Right kidney (tissue), 9 donors: ENCODE results near the gene LHPP.
"Not testable (repeated sequence)": the region's sequence is repeated elsewhere in the genome, so short reads cannot be mapped to it uniquely, and the experiment has no call there.

Source experiments
- DNase-seq: peaks from one replicate; pipeline ENCODE4 v3.0.0-alpha.2; 2016
- long read RNA-seq, 8 donors: transcript quantifications; one replicate each; lab custom pipeline, GENCODE V29; 2026

The LHPP gene, protein sequence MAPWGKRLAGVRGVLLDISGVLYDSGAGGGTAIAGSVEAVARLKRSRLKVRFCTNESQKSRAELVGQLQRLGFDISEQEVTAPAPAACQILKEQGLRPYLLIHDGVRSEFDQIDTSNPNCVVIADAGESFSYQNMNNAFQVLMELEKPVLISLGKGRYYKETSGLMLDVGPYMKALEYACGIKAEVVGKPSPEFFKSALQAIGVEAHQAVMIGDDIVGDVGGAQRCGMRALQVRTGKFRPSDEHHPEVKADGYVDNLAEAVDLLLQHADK
- long read RNA-seq, donor 1, transcript LHPP-202 (7 exons, 1,622 nt): major isoform, 9 of 10 reads
- long read RNA-seq, donor 1, partial matches to known transcripts: 0 of 10 reads
- long read RNA-seq, donor 1, other reads (novel, unspliced or antisense): 0 of 10 reads
- long read RNA-seq, donor 2, transcript LHPP-202 (7 exons, 1,622 nt): major isoform, 9 of 11 reads
- long read RNA-seq, donor 2, partial matches to known transcripts: 0 of 11 reads
- long read RNA-seq, donor 2, other reads (novel, unspliced or antisense): 0 of 11 reads
- long read RNA-seq, donor 3, partial matches to known transcripts: 0 of 3 reads
- long read RNA-seq, donor 3, other reads (novel, unspliced or antisense): 0 of 3 reads
- long read RNA-seq, donor 4, transcript LHPP-202 (7 exons, 1,622 nt): major isoform, 5 of 5 reads
- long read RNA-seq, donor 4, partial matches to known transcripts: 0 of 5 reads
- long read RNA-seq, donor 4, other reads (novel, unspliced or antisense): 0 of 5 reads
- long read RNA-seq, donor 5, transcript LHPP-202 (7 exons, 1,622 nt): major isoform, 9 of 10 reads
- long read RNA-seq, donor 5, partial matches to known transcripts: 0 of 10 reads
- long read RNA-seq, donor 5, other reads (novel, unspliced or antisense): 0 of 10 reads
- long read RNA-seq, donor 6, transcript LHPP-202 (7 exons, 1,622 nt): major isoform, 16 of 18 reads
- long read RNA-seq, donor 6, partial matches to known transcripts: 0 of 18 reads
- long read RNA-seq, donor 6, other reads (novel, unspliced or antisense): 0 of 18 reads
- long read RNA-seq, donor 7, transcript LHPP-202 (7 exons, 1,622 nt): major isoform, 15 of 16 reads
- long read RNA-seq, donor 7, partial matches to known transcripts: 0 of 16 reads
- long read RNA-seq, donor 7, other reads (novel, unspliced or antisense): 0 of 16 reads
- long read RNA-seq, donor 8, transcript LHPP-202 (7 exons, 1,622 nt): major isoform, 6 of 7 reads
- long read RNA-seq, donor 8, partial matches to known transcripts: 0 of 7 reads
- long read RNA-seq, donor 8, other reads (novel, unspliced or antisense): 0 of 7 reads

DNA sequence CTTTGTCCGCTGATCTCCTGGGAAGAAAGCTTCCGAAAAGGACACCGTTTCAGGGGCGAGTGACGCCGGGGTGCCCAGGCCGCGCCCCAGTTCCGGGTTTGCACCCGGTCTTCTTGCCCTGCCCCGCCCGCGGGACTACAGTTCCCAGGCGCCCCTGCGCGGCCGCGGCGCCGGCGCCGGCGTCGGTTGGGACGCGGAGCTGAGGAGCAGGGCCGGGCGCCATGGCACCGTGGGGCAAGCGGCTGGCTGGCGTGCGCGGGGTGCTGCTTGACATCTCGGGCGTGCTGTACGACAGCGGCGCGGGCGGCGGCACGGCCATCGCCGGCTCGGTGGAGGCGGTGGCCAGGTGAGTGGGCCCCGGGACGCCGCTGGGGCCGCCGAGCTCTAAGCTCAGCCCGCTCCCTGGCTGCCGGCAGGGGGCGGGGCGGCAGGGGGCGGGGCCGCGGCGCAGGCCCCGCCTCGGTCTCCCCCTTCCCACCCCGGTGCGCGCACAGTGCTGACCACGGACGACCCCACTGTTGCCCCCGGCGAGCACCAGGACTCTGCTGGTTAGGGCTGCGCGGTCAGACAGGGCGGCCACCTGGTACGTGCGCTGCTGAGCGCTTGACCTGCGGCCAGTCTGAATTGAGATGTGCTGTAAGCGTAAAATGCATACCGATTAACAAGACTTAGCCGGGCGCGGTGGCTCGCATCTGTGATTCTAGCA, at the start of gene LHPP:
LHPP (plus strand) TSS at position 182 of the 706 bp plus-strand sequence; CDS start at position 222, 40 bp downstream.
- DNase-seq: peak; percentile 99

DNA sequence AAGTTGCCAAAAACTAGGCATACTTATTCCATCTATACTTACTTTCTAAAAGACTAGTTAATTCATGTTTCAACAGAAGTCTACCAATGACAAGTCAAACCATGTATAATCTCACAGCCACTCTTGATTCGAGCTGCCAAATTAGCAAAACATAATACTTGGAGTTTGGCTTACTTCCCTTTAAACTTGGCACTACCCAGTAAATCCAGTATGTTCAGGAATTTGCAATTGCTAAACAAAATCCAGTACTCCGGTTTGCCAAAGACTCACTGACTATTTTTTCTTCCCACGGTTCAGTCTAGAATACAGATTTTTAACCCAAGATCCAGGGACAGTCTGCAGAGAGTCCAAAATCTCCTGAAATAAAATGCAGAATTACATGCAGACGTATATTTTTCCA, 47.5 kb upstream of the LHPP start:
- no peak for DNase-seq

DNA sequence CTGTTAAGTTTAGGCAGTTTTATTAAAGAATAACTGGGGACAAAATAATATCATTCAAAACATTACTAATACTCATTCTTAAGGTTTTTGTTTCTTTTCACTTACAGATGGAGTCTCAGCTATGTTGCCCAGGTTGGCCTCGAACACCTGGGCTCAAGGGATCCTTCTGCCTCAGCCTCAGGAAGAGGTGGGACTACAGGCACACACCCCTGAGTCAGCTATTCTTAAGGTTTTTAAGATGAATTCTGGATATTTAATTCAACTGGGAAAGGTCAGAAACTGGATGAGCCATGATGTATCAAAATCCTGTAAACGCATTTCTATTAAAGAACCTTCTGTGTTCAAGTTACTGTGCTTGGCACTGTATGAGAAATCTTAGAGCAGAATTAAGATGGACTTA, 46.4 kb upstream of the LHPP start:
- no peak for DNase-seq

DNA sequence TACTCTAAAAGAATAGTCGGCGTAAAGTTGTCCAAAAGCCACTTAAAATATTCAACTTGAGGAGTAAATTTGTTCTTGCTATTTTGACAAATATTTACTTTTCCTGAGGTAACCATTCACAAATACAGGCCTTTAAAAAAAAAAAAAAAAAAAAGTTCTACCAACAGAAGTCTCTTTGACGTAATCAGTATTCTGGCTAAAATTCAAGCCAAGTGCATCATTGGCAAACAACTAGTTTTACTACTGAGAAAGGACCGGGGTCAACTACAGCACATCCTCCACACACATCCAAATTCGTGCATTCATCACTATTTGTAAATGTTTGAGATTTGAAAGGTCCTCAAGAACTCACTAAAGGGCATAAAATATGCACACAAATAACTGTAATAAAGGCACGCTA, 44.9 kb upstream of the LHPP start:
- DNase-seq: no peak

DNA sequence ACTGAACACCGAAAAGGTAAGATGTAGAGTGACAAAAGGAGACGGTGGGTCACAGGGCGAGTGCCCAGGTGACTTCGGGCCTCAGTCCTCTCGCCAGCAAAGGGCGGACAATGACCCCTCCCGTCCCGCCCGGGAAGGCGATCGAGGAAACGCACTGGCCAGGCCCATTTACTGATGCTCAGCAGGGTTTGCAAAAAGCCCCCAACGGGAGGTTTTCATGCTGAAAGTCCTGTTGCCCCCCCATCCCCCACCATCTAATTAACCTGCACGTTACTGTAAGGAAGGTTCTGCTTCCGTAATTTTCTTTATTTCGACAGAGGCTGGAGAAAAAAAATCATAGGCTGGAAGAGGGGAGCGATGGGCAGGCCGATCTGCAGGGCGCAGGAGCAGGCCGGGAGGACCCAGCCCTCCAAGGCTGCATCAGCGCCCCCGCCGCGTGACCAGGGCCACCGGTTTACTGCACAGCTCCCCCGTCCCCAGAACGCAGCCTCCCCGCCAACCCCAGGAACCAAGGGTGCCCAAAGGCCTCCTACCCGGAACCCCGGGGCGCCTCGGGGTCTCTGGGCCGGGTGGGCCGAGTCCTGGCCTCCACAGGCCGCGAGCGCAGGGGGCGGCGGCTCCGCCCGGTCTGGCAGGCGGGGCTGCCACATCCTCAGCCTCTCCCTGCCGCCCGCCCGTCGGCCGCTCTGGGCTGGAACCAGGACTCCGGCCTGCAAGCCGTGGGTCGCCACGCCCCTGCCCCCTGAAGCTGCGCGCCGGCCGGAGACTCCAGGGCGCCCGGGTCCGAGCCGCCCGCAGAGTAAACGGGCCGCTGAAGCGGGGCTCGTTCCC, 43.5 kb upstream of the LHPP start:
- peak; percentile 94 for DNase-seq

DNA sequence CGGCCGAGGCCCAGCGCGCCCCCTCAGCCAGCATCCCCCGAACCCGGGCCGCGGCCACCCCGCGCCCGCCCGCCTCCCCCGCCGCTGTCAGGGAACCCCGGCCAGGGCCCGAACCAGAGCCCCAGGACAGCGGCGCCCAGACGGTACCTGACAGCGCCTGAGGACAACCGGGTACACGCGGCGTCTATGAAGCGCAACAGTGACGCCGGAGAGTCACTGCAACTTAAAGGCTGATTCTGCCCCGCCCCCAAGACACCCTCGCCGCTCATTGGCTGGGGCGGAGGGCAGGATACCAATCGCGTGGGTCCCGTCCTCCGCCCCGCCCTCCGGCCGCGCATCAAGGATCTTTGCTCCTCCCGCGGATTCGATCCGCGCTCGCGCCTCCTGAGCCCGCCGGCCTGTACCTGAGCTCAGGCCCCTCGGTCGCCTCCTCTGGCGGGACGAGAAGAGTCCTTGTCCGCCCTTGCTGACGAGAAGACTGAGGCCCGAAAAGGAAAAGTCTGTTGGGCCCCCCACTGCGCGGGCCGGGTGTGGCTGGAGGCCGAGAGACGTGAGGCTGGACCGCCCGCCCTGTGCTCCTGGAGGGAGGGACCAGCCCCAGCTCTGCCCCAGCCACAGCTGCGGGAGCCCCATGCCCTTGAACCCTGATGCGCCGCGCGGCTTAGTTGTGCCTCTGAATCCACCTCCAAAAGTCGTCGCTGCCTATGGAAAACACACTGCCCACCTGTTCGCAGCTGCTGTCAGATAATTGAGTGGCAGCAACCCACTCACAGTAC, 42.7 kb upstream of the LHPP start, which contains the start of gene OAT:
OAT (minus strand) TSS at position 198 of the 776 bp plus-strand sequence. CDS start 6,752 bp downstream, outside the sequence.
- DNase-seq: peak; percentile 87

DNA sequence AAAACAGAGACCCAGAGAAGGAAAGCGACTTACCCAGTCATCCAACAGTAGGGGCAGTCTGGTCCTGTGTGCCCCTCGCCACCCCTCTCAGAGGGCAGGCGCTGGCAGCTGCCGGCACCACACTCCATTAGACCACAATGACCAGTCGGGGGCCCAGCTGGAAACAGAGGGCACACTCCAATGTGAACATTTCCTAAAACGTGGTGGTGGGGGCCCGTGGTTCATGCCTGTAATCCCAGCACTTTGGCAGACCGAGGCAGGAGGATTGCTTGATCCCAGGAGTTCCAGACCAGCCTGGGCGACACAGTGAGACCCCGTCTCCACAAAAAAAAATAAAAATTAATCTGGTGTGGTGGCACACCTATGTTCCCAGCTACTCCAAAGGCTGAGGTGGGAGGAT, 42.0 kb upstream of the LHPP start:
- no peak for DNase-seq

DNA sequence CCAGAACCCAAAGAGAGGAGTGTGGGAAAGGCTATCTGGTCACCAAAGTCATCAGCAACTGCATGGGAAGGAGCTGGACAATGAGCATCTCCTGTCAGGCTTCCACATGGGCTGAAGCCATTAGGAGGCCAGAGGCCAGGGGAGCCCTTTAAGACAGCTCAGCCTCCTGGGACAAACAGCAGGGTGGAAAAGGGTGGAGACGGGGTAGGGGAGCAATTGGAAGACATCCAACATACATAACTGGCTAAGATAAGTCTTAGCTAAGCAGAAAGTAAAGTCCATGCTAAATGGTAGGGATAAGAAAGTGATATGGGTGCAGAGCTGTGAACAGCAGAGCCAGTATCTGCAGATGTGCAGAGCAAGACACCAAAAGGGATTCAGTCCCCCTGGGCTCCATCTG, 41.4 kb upstream of the LHPP start:
- DNase-seq: no peak

DNA sequence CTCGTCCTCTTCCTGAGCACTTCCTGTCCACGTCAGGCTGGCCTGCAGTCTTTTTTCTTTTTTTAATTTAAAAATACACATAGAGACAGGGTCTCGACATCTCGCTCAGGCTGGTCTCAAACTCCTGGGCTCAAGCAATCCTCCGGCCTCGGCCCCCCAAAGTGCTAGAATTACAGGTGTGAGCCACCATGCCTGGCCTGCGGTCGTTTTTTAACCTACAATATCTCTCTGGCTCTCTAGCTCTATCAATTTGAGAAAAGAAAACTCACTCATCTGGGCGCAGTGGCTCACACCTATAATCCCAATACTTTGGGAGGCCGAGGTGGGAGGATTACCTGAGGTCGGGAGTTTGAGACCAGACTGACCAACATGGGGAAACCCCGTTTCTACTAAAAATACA, 38.9 kb upstream of the LHPP start:
- no peak for DNase-seq

DNA sequence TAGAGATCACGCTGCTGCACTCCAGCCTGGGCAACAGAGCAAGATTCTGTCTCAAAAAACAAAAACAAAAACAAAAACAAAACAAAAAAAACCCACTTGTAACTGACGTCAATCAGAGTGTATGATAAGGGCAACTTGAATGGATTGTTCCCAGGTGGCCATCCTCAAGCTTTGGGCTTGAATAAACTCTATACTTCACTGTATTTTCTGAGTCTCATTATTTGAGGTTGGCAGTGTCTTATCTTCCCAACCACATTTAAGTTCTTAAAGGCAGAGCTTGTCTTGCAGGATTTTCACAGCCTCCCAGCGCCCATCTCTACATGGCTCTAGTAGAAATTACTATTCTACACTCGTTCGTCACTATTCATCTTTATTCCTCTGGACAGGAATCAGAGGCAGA, 37.8 kb upstream of the LHPP start:
- no peak for DNase-seq

DNA sequence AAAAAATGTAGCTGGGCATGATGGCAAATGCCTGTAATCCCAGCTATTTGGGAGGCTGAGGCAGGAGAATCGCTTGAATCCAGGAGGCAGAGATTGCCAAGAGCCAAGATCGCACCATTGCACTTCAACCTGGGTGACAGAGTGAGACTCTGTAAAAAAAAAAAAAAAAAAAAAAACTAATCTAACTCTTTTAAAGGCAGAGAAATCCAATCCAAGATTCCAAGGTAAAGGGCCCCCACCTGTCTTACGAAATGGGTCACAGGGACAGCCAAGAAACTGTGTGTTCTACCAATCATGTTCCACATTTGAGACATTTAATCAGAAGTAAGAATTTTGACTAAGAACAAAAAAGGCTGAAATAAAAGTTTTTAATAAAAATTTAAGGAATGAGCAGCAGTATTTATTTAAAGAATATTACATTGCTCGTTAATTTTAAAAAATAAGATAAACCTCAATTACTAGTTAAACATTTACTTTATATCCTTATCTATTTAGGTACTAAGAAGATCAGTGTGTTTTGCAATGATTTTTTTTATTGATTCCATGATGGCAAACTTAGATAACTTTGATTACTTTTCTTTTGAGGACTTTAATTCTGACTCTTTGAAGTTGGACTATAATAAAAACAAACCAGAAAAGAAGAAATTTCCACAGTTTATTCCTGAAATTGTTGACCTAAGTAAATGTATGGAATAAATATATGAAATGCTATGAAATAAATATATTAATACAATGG, 36.2 kb upstream of the LHPP start:
- DNase-seq: no peak

DNA sequence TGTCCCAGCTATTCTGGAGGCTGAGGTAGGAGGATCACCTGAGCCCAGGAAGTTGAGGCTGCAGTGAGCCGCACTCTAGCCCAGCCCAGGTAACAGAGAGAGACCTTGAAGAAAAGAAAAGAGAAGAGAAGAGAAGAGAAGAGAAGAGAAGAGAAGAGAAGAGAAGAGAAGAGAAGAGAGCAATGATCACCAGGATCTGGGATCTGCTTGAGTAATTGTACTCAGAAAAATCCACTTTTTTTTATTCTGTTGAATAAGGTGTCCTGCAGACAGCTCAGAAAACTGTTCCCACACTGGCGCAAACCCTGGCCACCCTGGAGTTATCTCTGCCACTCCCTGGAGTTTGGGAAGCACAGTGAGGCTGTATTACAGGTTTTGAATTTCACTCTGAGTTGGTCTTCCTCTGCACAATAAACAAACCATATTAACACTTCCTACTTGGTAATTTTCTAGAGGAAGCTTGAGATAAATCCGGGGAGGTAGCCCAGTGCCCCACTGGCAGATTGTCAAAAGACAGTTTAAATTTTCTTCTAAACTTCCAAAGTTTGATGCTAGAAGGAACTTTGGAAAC, 33.3 kb upstream of the LHPP start:
- DNase-seq: no peak

DNA sequence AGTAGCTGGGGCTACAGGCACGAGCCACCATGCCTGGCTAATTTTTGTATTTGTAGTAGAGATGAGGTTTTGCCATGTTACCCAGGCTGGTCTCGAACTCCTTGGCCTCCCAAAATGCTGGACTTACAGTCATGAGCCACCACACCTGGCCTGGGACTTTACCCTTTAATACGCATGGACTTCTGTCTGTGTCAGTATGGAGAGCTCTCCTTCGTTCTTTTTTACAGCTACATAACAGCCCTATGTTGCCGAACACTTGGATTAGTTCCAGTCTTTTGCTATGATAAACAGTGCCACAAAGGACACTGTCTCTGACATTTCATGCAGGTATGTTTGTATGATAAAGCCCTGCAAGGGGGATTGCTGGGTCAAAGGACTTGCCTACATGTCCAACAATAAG, 32.0 kb upstream of the LHPP start:
- DNase-seq: no peak

DNA sequence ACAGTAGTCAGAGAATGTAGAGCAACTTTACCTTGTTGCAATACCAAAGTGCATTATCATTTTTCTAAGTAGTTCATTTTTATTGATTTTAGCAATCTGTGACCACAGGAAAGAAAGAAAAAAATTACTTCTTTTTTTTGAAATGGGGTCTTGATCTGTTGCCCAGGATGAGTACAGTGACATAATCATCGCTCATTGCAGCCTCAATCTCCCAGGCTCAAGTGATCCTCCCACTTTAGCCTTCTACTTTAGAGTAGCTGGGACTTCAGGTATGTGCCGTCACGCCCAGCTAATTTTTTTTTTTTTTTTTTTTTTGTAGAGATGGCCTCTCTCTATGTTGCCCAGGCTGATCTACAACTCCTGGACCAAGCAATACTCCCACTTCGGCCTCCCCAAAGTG, 31.5 kb upstream of the LHPP start:
- no peak for DNase-seq

DNA sequence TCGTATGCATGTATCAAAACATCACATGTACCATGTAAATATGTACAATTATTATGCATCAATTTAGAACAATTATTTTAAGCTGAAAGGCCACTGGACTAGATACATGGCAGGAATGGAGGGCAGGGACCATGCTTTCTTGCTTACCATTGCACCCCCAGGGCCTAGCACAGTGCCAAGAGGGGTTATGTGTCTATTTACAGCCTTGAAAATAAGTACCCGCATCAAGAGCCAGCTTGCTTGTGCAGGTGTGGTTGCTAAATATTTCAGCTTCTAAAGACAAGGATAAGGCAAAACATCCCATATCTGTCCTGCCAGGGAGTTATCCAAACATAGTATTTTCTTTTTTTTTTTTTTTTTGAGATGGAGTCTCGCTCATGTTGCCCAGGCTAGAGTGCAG, 28.2 kb upstream of the LHPP start:
- DNase-seq: no peak

DNA sequence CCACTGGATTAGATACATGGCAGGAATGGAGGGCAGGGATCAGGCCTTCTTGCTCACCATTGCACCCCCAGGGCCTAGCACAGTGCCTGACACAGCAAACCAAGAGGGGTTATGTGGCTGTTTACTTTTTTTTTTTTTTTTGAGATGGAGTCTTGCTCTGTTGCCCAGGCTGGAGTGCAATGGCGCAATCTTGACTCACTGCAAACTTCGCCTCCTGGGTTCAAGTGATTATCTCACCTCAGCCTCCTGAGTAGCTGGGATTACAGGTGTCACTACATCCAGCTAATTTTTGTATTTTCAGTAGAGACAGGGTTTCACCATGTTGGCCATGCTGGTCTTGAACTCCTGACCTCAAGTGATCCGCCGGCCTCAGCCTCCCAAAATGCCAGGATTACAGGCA, 25.9 kb upstream of the LHPP start:
- not testable (repeated sequence) for DNase-seq

DNA sequence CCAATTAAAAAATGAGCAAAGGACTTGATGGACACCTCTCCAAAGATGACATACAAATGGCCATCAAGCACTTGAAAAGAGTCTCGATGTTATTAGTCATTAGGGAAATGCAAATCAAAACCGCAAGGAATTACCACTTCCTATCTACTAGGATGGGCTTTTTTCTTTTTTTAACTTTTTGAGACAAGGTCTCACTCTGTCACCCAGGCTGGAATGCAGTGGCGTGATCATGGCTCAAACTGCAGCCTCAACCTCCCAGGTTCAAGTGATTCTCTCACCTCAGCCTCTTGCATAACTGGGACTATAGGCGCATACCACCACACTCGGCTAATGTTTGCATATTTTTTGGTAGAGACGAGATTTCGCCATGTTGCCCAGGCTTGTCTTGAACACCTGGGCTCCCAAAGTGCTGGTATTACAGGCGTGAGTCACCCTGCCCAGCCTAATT, 25.4 kb upstream of the LHPP start:
- no peak for DNase-seq

DNA sequence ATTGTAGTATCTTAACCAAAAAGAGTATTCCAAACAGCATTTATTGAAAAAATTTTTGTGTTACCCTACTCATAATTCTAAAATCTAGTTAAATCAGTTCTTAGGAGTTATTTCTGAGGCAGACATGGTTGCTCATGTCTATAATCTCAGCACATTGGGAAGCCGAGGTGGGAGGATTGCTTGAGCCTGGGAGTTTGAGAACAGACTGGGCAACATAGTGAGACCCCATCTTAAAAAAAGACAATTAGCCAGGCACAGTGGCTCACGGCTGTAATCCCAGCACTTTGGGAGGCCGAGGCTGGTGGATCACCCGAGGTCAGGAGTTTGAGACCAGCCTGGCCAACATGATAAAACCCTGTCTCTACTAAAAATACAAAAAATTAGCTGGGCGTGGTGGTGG, 19.9 kb upstream of the LHPP start:
- not testable (repeated sequence) for DNase-seq
